ENCODE measurements around the gene RNF115. TPM values are rescaled to one million over a fixed set of nuclear protein-coding genes. Genes with fewer than 3 reads are reported as not detected.

RNF115 gene
- total RNA-seq, 3 donors from 2014 or later (not counting 1 experiment from before 2014, with no cell fraction given) = 26.7 to 31.8 (median 30.8) TPM

- no peak for ATAC-seq
- DNase-seq = no peak
- Histone ChIP-seq H3K36me3 (ENCODE audit: control insufficient read depth, insufficient read depth, low read length) (peaks cover 2% of the 10 kb centered on the region), H3K27ac (ENCODE audit: low read length) (peak overlapping the region; percentile 61), H3K9me3 (ENCODE audit: control insufficient read depth, insufficient read depth, low read length) (no peaks in the 10 kb centered on the region), H3K27me3 (ENCODE audit: control insufficient read depth, insufficient read depth, low read length) (no peaks in the 10 kb centered on the region), H3K4me1 (ENCODE audit: control insufficient read depth, insufficient read depth, low read length) (peaks cover 46% of the 10 kb centered on the region), H3K4me3 (ENCODE audit: low read length) (no peak overlapping the region)
- 69% methylated on average over 6 of the region's 6 CpGs for WGBS (ENCODE audit: insufficient coverage)
- peak overlapping the region; percentile 82 to 91 for H3K27ac Mint-ChIP-seq
- no peaks in the 10 kb centered on the region for H3K36me3 Mint-ChIP-seq
- H3K27me3 Mint-ChIP-seq (ENCODE audit: low read depth in 2 of 2) = no peaks in the 10 kb centered on the region
- intact Hi-C loops (cut with micrococcal nuclease) = no loop called here
- H3K4me3 Mint-ChIP-seq = peak overlapping the region; percentile 78
- H3K9me3 Mint-ChIP-seq = no peaks in the 10 kb centered on the region
- no peak for TF ChIP-seq CTCF (IDR thresholded peaks at IDR 0.05)
- H3K4me1 Mint-ChIP-seq = peaks cover 46 to 47% of the 10 kb centered on the region in 2 donors
Measured at GRCh38 chr1:145688924-145689323, 135.0 kb downstream of the RNF115 start.

Other genes starting within 250 kb of the RNF115 start
- gene GPR89A, start 216.1 kb downstream of the RNF115 start, total RNA-seq = 10 to 100 TPM; 31.9 to 50.1 (median 37.2) TPM
- gene PDZK1, start 116.7 kb downstream of the RNF115 start, total RNA-seq = 1 to 10 TPM in 2 of 3 donors, under 1 TPM in 1; 0.96 to 2.9 (median 1.4) TPM
- 100 to 1,000 TPM in 1 of 3 donors, 10 to 100 TPM in 2; 77.7 to 150 (median 83.4) TPM for gene CD160, start 104.6 kb downstream of the RNF115 start, total RNA-seq
- gene POLR3C, start 105 bp upstream of the RNF115 start, total RNA-seq = 10 to 100 TPM; 26.4 to 37.2 (median 27.5) TPM
- 1 to 10 TPM; 3.3 to 4.9 (median 3.4) TPM for gene NUDT17, start 21.5 kb upstream of the RNF115 start, total RNA-seq
- 10 to 100 TPM; 40.1 to 53.3 (median 51.0) TPM for gene PIAS3, start 35.0 kb upstream of the RNF115 start, total RNA-seq
- gene ANKRD35, start 61.8 kb upstream of the RNF115 start, total RNA-seq = under 1 TPM; 0.14 to 0.23 (median 0.23) TPM
- gene ITGA10, start 86.0 kb upstream of the RNF115 start, total RNA-seq = 1 to 10 TPM in 2 of 3 donors, under 1 TPM in 1; 0.61 to 1.7 (median 1.1) TPM
- 10 to 100 TPM; 20.6 to 26.0 (median 24.9) TPM for gene PEX11B, start 94.6 kb upstream of the RNF115 start, total RNA-seq
- gene RBM8A, start 103.4 kb upstream of the RNF115 start, total RNA-seq = 100 to 1,000 TPM; 172 to 204 (median 200) TPM
- gene LIX1L, start 133.9 kb upstream of the RNF115 start, total RNA-seq = 10 to 100 TPM; 33.4 to 41.3 (median 38.2) TPM
- gene ANKRD34A, start 140.5 kb upstream of the RNF115 start, total RNA-seq = 1 to 10 TPM; 1.4 to 1.9 (median 1.4) TPM
- 10 to 100 TPM; 34.9 to 37.5 (median 37.4) TPM for gene POLR3GL, start 140.6 kb upstream of the RNF115 start, total RNA-seq
- gene TXNIP, start 172.5 kb upstream of the RNF115 start, total RNA-seq = 1,000 to 10,000 TPM in 2 of 3 donors, 100 to 1,000 TPM in 1; 984 to 1,724 (median 1,422) TPM
- not detected for gene HJV, start 197.6 kb upstream of the RNF115 start, total RNA-seq